ENCODE measurements around the gene SMARCA2.
A peak's percentile ranks its signal among the peaks of the same experiment; 100 is the strongest.
"Not testable (repeated sequence)": the region's sequence is repeated elsewhere in the genome, so short reads cannot be mapped to it uniquely, and the experiment has no call there.

SMARCA2 gene

GRCh38 chr9:2144619-2145018 is 129.5 kb downstream of the SMARCA2 start:
- no peaks in the 10 kb centered on the region for H3K4me1 ChIP-seq (ENCODE audit: control insufficient read depth, insufficient read depth, low read length, unreplicated experiment)
- H3K27ac ChIP-seq (ENCODE audit: low read depth, low read length), result no peak overlapping the region
- H3K27me3 ChIP-seq (ENCODE audit: insufficient read depth, low read length), result no peaks in the 10 kb centered on the region
- H3K79me2 ChIP-seq (ENCODE audit: control insufficient read depth, insufficient read depth, low read length, unreplicated experiment), result no peaks in the 10 kb centered on the region
- H2AFZ ChIP-seq (ENCODE audit: low read length, unreplicated experiment), result no peak overlapping the region
- no peaks in the 10 kb centered on the region for H3K36me3 ChIP-seq (ENCODE audit: insufficient read depth, low read length)
- H3K4me3 ChIP-seq (ENCODE audit: low read depth, low read length), result no peak overlapping the region

GRCh38 chr9:2145746-2146145 is 130.6 kb downstream of the SMARCA2 start:
- H3K79me2 ChIP-seq (ENCODE audit: control insufficient read depth, insufficient read depth, low read length, unreplicated experiment), result no peaks in the 10 kb centered on the region
- H3K27ac ChIP-seq (ENCODE audit: low read depth, low read length), result no peak overlapping the region
- H3K4me1 ChIP-seq (ENCODE audit: control insufficient read depth, insufficient read depth, low read length, unreplicated experiment), result no peaks in the 10 kb centered on the region
- no peak overlapping the region for H3K4me3 ChIP-seq (ENCODE audit: low read depth, low read length)
- H3K36me3 ChIP-seq (ENCODE audit: insufficient read depth, low read length), result no peaks in the 10 kb centered on the region
- no peaks in the 10 kb centered on the region for H3K27me3 ChIP-seq (ENCODE audit: insufficient read depth, low read length)
- no peak overlapping the region for H2AFZ ChIP-seq (ENCODE audit: low read length, unreplicated experiment)

- H3K27me3 ChIP-seq (ENCODE audit: insufficient read depth, low read length); H3K4me1 ChIP-seq (ENCODE audit: control insufficient read depth, insufficient read depth, low read length, unreplicated experiment); H3K27ac ChIP-seq (ENCODE audit: low read depth, low read length); H3K79me2 ChIP-seq (ENCODE audit: control insufficient read depth, insufficient read depth, low read length, unreplicated experiment); H3K4me3 ChIP-seq (ENCODE audit: low read depth, low read length); H2AFZ ChIP-seq (ENCODE audit: low read length, unreplicated experiment); H3K36me3 ChIP-seq (ENCODE audit: insufficient read depth, low read length): not testable (repeated sequence)
These were observed 131.6 kb downstream of the SMARCA2 start for GRCh38 chr9:2146700-2147099.

- Histone ChIP-seq H3K79me2 (ENCODE audit: control insufficient read depth, insufficient read depth, low read length, unreplicated experiment) (no peaks in the 10 kb centered on the region), H3K4me3 (ENCODE audit: low read depth, low read length) (no peak overlapping the region), H2AFZ (ENCODE audit: low read length, unreplicated experiment) (no peak overlapping the region), H3K36me3 (ENCODE audit: insufficient read depth, low read length) (no peaks in the 10 kb centered on the region), H3K27ac (ENCODE audit: low read depth, low read length) (no peak overlapping the region), H3K27me3 (ENCODE audit: insufficient read depth, low read length) (no peaks in the 10 kb centered on the region), H3K4me1 (ENCODE audit: control insufficient read depth, insufficient read depth, low read length, unreplicated experiment) (no peaks in the 10 kb centered on the region)
These were observed 135.2 kb downstream of the SMARCA2 start for GRCh38 chr9:2150338-2150737.

GRCh38 chr9:2151171-2151570 is 136.0 kb downstream of the SMARCA2 start:
- H3K27ac ChIP-seq (ENCODE audit: low read depth, low read length), result no peak overlapping the region
- no peaks in the 10 kb centered on the region for H3K36me3 ChIP-seq (ENCODE audit: insufficient read depth, low read length)
- H3K79me2 ChIP-seq (ENCODE audit: control insufficient read depth, insufficient read depth, low read length, unreplicated experiment), result no peaks in the 10 kb centered on the region
- no peak overlapping the region for H3K4me3 ChIP-seq (ENCODE audit: low read depth, low read length)
- H2AFZ ChIP-seq (ENCODE audit: low read length, unreplicated experiment), result no peak overlapping the region
- H3K4me1 ChIP-seq (ENCODE audit: control insufficient read depth, insufficient read depth, low read length, unreplicated experiment), result no peaks in the 10 kb centered on the region
- no peaks in the 10 kb centered on the region for H3K27me3 ChIP-seq (ENCODE audit: insufficient read depth, low read length)

- H3K4me1 ChIP-seq (ENCODE audit: control insufficient read depth, insufficient read depth, low read length, unreplicated experiment), result peaks cover 10% of the 10 kb centered on the region
- no peaks in the 10 kb centered on the region for H3K36me3 ChIP-seq (ENCODE audit: insufficient read depth, low read length)
These were observed 138.0 kb downstream of the SMARCA2 start for GRCh38 chr9:2152966-2153629.

GRCh38 chr9:2153630-2154217 is 138.6 kb downstream of the SMARCA2 start:
- H3K36me3 ChIP-seq (ENCODE audit: insufficient read depth, low read length), result no peaks in the 10 kb centered on the region
- no peak overlapping the region for H3K27ac ChIP-seq (ENCODE audit: low read depth, low read length)
- H3K4me1 ChIP-seq (ENCODE audit: control insufficient read depth, insufficient read depth, low read length, unreplicated experiment), result peaks cover 10% of the 10 kb centered on the region
- peaks cover 1% of the 10 kb centered on the region for H3K79me2 ChIP-seq (ENCODE audit: control insufficient read depth, insufficient read depth, low read length, unreplicated experiment)
- no peak overlapping the region for H3K4me3 ChIP-seq (ENCODE audit: low read depth, low read length)
- H2AFZ ChIP-seq (ENCODE audit: low read length, unreplicated experiment), result no peak overlapping the region
- no peaks in the 10 kb centered on the region for H3K27me3 ChIP-seq (ENCODE audit: insufficient read depth, low read length)

More at GRCh38 chr9:2152966-2153629, 138.0 kb downstream of the SMARCA2 start:
- H2AFZ ChIP-seq (ENCODE audit: low read length, unreplicated experiment), result no peak overlapping the region
- no peaks in the 10 kb centered on the region for H3K79me2 ChIP-seq (ENCODE audit: control insufficient read depth, insufficient read depth, low read length, unreplicated experiment)
- no peaks in the 10 kb centered on the region for H3K27me3 ChIP-seq (ENCODE audit: insufficient read depth, low read length)
- H3K4me3 ChIP-seq (ENCODE audit: low read depth, low read length), result no peak overlapping the region
- no peak overlapping the region for H3K27ac ChIP-seq (ENCODE audit: low read depth, low read length)

- Histone ChIP-seq H3K4me1 (ENCODE audit: control insufficient read depth, insufficient read depth, low read length, unreplicated experiment) (peaks cover 10% of the 10 kb centered on the region), H3K27me3 (ENCODE audit: insufficient read depth, low read length) (no peaks in the 10 kb centered on the region), H2AFZ (ENCODE audit: low read length, unreplicated experiment) (no peak overlapping the region), H3K4me3 (ENCODE audit: low read depth, low read length) (no peak overlapping the region), H3K27ac (ENCODE audit: low read depth, low read length) (no peak overlapping the region), H3K79me2 (ENCODE audit: control insufficient read depth, insufficient read depth, low read length, unreplicated experiment) (peaks cover 9% of the 10 kb centered on the region), H3K36me3 (ENCODE audit: insufficient read depth, low read length) (no peaks in the 10 kb centered on the region)
These were observed 139.6 kb downstream of the SMARCA2 start for GRCh38 chr9:2154731-2155130.

GRCh38 chr9:2155966-2156365 is 140.8 kb downstream of the SMARCA2 start:
- Histone ChIP-seq H3K79me2 (ENCODE audit: control insufficient read depth, insufficient read depth, low read length, unreplicated experiment) (peaks cover 20% of the 10 kb centered on the region), H3K27ac (ENCODE audit: low read depth, low read length) (no peak overlapping the region), H3K4me1 (ENCODE audit: control insufficient read depth, insufficient read depth, low read length, unreplicated experiment) (peaks cover 13% of the 10 kb centered on the region), H3K36me3 (ENCODE audit: insufficient read depth, low read length) (no peaks in the 10 kb centered on the region), H3K4me3 (ENCODE audit: low read depth, low read length) (no peak overlapping the region), H3K27me3 (ENCODE audit: insufficient read depth, low read length) (no peaks in the 10 kb centered on the region), H2AFZ (ENCODE audit: low read length, unreplicated experiment) (no peak overlapping the region)

GRCh38 chr9:2157277-2158110 is 142.3 kb downstream of the SMARCA2 start:
- peaks cover 24% of the 10 kb centered on the region for H3K79me2 ChIP-seq (ENCODE audit: control insufficient read depth, insufficient read depth, low read length, unreplicated experiment)
- peak overlapping the region; percentile 90 for H3K4me3 ChIP-seq (ENCODE audit: low read depth, low read length)
- H3K36me3 ChIP-seq (ENCODE audit: insufficient read depth, low read length), result peaks cover 4% of the 10 kb centered on the region; the same call in 1 of the 2 replicates
- peak overlapping the region; percentile 76 for H3K27ac ChIP-seq (ENCODE audit: low read depth, low read length)
- peak overlapping the region; percentile 93 for H2AFZ ChIP-seq (ENCODE audit: low read length, unreplicated experiment)
- H3K27me3 ChIP-seq (ENCODE audit: insufficient read depth, low read length), result no peaks in the 10 kb centered on the region
- H3K4me1 ChIP-seq (ENCODE audit: control insufficient read depth, insufficient read depth, low read length, unreplicated experiment), result peaks cover 15% of the 10 kb centered on the region

All from ACC112 (cell line).